NCI-H1694 (cell line): Measurements from ENCODE around the gene ZNF689.
"Not testable (repeated sequence)": the region's sequence is repeated elsewhere in the genome, so short reads cannot be mapped to it uniquely, and the experiment has no call there.

Experiments used
- DNase-seq: peaks from one replicate; lab custom pipeline; 2025; lab: John Stamatoyannopoulos, UW

The ZNF689 gene

DNA sequence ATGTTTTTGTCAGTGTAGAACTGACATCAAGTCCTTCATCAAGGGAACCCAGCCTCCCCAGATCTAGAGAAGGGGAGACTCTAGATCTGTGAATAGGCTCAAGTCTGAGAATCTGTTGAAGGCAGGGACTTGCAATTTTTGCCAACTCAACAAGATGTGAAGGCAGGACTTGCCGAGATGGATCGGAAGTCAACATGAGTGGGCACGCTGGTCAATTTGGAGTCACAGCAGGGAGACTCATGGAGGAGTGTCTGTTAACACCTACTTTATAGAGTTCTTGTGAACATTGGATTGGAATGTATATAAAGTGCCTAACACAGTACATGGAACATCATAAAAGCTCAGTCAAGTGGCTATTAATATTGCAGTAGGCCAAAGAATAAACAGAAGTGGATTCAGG, 10.0 kb downstream of the ZNF689 start:
- DNase-seq: no peak

DNA sequence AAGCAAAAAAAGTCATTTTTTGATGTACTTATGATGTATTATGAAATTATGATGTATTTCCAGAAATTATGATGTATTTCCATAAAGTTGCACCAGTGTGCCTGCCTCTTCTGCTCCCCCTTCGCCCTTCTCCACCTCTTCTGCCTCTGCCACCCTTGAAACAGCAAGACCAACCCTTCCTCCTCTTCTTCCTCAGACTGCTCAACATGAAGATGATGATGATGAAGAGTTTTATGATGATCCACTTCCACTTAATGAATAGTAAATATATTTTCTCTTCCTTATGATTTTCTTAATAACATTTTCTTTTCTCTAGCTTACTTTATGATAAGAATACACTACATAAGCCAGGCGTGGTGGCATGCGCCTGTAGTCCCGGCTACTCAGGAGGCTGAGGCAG, 17.3 kb downstream of the ZNF689 start:
- no peak for DNase-seq

DNA sequence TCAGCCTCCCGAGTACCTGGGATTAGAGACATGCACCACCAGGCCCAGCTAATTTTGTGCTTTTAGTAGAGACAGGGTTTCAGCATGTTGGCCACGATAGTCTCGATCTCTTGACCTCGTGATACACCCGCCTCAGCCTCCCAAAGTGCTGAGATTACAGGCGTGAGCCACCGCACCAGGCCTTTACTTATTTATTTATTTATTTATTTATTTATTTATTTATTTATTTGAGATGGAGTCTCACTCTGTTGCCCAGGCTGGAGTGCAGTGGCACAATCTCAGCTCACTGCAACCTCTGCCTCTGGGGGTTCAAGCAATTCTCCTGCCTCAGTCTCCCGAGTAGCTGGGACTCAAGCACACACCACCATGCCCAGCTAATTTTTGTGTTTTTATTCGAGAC, 19.3 kb downstream of the ZNF689 start:
- not testable (repeated sequence) for DNase-seq

DNA sequence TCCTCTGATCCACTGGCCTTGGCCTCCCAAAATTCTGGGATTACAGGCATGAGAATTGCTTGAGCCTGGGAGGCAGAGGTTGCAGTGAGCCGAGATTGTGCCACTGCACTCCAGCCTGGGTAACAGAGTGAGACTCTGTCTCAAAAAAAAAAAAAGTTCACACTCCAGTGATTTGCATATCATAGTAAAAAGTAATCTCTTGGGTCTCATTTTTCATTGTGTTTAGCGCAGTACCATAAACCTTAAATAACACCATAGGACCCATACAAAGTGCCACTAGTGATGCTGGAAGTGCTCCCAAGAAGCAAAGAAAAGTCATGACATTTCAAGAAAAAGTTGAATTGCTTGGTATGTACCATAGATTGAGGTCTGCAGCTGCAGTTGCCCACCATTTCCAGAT, 20.6 kb downstream of the ZNF689 start:
- not testable (repeated sequence) for DNase-seq

DNA sequence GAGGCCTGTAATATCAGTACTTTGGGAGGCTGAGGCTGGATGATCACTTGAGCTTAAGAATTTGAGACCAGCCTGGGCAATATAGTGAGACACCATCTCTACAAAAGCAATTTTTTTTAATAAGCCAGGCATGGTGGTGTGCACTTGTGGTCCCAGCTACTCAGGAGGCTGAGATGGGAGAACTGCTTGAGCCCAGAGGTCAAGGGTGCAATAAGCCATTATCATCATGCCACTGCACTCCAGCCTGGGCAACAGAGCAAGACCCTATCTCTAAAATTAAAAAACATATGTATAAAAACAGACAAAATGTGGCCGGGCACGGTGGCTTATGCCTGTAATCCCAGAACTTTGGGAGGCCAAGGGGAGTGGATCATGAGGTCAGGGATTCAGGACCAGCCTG, 21.5 kb downstream of the ZNF689 start:
- no peak for DNase-seq

DNA sequence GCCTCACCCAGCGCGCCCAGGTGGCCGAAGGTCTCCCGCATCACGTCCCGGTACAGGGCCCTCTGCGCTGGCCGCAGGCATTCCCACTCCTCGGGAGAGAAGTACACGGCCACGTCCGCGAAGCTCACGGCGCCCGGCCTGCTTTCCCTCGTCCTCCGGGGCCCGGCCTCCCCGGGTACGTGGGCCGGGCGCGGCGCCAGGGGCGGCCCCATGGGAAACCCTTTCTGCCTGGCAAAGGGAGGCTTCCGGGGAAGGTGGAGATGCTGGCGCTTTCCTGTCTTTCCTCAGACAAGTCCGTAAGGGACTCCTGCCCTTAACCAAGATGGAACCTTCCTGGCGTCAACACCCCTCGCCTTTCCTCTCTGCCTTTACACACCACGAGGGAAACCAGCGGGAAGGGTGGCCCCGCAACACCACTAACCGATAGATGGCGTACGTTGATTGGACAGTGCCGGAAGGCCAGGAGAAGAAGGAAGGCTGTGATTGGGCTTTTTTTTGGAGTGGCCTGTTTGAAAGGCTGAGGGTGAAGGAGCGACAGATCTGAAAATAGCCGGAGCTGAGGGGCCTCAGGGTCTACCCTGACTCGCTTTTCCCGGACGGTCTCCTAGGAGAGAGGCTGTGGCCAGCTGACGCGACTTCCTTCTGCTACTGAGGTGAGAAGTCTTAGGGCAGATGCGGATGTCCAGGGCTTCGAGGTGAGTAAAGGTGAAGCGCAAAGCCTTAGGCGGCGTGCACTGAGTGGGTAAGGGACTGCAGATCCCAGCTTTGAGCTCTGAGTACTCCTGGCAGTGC, 24.6 kb downstream of the ZNF689 start, which contains the start of gene ZNF785:
Gene ZNF785, minus strand, starts transcription at position 298 of the 792 bp plus-strand sequence. Its CDS starts 86 bp downstream, at position 212.
- peak; percentile 97 for DNase-seq

DNA sequence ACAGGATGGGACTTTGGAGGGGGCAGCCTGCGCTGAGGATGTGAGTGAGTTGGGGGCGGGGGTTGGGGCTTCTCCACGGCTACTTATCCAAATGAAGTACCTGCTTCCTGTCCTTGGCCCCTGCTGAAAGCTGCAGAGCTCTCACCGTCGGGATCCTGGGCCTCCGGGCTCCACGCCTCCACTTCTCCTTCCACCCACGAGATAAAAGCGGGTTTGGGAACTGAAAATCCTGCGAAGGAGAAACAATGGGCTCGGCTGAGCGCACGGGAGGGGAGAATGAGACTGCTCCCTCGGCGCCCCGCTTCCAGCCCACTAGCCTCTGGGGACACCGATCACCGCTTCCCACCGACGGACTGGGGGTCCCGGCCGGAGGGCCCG, 25.2 kb downstream of the ZNF689 start:
- no peak for DNase-seq

DNA sequence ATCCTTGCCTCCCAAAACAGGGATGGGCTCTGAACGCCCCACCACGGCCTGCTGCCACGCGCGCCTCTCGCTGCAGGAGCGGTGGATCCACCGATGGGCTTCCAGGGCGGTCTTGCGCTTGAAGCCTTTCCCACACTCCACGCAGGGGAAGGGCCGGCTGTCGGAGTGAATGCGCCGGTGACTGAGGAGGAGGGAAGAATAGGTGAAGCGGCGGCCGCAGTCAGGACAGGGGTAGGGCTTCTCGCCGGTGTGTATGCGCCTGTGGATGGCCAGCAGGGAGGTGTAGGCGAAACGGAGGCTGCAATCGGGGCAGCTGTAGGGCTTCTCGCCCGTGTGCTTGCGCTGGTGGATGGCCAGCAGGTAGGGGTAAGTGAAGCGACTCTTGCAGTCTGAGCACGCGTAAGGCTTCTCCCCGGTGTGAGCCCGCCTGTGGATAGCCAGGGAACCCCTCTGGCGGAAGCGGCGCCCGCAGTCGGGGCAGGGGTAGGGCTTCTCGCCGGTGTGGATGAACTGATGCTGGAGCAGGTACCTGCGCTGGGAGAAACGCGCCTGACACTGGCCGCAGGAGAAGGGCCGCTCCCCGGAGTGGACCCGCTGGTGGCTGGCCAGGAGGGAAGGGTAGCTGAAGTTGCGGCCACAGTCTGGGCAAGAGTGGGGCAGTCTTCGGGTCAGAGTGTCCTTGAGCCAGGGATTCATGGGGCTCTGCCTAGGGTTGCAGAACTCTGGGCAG, 27.4 kb downstream of the ZNF689 start:
- no peak for DNase-seq

DNA sequence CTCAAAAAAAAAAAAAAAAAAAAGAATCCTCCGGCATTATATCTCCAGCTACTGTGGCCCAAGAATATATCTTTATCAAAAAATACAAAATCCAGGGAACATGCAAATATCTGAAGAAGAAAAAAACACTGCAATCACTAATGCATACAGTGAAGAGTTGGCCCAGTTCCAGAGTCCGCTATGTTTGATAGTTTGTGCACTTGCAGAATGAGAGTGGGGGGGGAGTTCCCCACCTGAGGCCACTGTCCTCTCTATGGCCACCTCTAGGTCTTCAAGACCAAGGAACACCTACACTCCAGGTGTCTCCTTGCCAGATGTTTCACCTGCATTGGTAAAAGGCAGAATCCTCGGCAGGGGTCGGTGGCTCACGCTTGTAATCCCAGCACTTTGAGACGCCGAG, 28.7 kb downstream of the ZNF689 start:
- DNase-seq: no peak

DNA sequence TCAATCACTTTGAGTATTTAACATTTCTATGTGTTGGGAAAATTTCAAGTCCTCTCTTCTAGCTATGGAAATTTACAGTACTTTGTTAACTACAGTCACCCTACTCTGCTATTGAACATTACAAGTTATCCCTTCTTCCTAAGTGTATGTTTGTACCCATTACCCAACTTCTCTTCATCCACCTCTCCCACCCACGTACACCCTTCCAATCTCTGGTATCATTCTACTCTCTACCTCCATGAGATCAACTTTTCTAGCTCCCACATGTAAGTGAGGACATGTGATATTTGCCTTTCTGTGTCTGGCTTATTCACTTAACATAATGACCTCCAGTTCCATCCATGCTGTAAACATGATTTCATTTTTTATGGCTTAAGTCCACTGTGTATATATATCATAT, 35.5 kb downstream of the ZNF689 start:
- DNase-seq: no peak

DNA sequence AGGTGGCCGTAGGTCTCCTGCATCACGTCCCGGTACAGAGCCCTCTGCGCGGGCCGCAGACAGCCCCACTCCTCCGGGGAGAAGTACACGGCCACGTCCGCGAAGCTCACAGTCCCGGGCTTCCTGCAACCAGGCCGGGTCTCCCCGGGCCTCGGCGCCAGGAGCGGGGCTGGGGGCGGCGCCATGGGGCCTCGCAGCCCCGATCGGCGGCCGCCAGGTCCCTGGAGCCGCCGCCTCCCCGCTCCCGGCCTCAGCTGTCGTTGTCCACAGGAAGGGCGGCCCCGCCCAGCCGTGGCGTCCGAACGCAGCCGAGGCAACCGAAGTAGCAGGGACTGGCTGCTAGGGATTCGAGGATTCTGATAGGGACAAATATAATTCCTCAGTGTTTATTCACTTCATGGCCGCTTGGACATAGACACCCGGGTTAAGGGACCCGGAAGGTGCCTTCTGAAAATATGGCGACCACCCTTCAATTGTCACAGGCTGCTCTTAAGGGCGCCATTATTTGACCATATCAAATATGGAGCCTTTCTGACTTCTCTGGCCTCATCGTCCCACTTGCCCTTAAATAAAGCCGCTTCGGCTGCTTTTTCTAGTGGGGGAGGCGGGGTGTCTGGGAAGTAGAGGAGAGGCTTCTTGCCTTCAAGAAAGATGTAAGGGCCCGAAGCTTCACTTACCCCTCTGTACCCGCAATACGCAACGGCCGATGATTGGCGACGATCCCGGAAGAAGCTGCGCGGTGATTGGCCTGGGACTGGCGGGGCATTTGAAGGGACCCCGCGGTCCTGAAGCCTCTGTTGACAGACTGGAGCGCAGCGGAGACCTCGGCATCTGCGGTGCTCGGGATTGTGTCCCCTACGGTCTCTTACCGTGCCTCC, 38.5 kb downstream of the ZNF689 start, which contains the start of gene ZNF688:
Gene ZNF688, minus strand, starts transcription at position 270 of the 878 bp plus-strand sequence. Its CDS starts 85 bp downstream, at position 185.
- DNase-seq: peak; percentile 89

DNA sequence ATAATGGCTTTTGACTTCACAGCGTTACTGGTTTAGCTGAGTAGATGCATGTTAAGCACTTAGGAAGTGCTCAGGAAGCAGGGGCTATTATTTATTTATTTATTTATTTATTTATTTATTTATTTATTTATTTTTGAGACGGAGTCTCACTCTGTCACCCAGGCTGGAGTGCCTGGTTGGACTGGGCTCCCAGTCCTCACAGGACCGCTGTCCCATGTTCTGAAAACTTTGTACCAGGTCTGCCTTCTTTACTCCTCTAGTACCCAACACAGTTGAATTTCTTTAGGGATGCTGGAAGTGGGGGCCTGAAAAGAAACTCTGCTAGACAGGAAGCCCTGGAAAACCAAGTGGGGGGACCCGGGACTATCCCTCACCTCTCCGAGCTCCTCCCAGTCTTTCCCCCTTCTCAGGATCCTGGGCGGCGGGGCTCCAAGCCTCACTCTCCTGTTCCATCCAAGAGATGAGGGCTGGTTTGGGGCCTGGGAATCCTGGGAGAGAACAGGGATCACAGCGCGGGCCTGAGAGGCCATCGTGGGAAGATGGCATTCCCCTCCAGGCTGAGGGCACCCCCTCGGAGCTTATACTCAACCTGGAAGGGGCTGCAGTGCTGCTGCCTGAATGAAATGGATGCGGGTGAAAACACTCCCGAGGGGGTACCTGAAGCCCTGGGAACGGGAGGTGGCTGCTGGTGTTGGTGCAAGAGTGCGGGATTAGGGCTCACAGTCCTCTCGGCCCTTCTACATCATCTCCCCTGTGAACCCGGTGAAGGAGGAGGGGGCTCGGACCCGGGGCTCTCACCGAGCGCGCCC, 39.3 kb downstream of the ZNF689 start:
- no peak for DNase-seq

DNA sequence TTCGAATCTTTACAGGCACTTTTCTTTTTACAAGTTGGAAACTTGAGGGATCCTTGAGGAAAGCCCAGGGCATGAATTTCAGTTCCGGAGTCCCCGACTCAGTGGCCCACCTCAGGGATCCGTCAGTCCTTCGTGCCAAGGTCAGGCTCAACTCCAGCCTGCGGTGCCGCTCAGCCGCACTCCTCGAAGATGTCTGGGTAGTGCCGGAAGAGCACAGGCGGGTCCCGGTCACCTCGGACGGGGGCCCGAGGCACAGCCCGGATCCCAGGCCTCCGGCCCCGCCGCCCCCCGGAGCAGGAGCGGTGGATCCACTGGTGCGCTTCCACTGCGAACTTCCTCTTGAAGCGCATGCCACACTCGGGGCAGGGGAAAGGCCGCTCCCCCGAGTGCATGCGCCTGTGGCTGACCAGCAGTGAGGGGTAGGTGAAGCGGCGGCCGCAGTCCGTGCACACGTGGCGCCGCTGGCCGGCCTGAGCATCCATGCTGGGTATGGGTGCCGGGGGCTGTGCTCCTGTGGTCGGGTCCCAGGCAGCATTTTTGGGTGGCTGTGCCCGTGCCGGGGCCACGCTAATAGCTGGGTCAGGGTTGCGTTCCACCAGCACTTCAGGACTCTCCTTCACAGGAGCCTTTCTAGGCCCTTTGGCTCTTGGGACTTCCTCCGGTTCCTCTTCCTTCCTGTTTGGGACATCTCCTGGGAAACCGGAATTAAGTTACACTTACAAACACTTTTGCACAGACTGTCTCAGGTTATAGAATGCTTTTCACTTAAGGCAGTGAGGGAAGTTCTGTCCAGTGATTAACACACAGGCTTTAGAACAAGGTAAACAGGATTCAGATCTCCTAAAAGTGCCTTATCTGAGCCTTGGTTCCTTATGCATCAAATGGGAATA, 40.2 kb downstream of the ZNF689 start:
- no peak for DNase-seq

DNA sequence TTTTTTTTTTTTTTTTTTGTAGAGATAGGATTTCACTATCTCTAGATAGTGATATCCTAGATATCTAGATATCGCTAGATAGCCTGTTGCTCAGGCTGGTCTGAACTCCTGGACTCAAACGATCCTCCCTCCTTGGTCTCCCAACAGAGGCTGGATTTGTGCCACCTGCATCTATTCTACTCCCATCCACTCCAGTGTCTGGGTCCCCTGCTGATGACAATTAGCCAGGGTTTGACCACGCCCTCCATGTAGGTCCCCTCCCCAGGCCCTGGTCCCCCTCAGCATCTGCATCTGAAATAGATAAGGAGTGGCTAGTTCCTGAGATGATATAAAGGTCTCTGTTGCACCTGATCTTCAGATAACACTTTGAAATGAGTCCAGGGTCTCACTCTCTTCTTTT, 40.9 kb downstream of the ZNF689 start:
- DNase-seq: no peak

DNA sequence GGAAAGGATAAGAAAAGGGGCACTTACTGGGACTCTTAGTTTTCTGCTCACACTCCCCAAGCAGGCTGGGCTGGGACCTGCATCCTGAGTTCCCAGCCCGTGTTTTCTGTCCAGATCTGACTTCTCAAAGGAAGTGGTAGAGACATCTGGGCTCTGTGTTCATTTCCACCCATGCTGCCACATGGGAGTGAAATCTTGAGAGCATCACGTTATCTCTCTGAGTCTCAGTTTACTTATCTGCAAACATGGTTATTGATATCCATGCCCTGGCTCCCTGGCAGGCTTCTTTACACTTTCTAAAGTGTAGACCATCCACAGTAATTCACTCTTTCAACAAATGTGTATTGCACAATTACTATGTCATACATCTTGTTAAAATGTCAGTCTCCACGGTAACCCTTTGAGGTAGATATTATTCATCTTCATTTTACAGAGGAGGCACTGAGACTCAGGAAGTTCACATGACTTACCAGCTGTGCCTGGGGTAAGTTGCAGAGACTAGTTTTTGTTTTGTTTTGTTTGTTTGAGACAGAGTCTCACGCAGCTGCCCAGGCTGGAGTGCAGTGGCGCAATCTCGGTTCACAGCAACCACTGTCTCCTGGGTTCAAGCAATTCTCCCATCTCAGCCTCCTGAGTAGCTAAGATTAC, 42.1 kb downstream of the ZNF689 start:
- DNase-seq: no peak

DNA sequence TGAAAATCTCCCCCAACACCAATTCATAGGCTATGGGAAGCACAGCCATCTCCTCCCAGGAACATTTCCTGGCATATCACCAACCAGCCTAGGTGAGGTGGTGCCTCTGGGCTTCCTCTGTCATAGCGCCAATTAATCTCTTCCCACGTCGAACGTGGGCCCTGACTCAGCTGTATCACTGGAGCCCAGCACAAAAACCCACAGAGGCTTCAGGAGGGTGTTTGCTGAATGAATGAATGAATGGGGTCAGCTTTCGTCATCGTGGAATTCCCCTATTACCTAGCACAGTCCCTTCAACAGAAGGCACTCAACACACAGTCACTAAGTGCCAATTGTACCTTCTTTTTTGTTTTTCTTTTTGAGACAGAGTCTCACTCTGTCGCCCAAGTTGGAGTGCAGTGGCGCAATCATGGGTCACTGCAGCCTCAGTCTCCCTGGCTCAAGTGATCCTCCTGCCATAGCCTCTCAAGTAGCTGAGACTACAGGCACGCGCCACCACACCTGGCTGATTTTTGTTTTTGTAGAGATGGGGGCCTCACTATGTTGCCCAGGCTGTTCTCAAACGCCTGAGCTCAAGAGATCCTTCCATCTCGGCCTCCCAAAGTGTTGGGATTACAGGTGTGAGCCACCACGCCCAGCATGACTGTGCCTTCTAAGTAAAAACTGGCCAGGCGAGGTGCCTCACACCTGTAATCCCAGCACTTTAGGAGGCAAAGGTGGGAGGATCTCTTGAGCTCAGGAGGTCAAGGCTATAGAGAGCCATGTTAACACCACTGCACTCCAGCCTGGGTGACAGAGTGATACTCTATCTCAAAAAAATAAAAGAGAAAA, 42.8 kb downstream of the ZNF689 start:
- DNase-seq: no peak

DNA sequence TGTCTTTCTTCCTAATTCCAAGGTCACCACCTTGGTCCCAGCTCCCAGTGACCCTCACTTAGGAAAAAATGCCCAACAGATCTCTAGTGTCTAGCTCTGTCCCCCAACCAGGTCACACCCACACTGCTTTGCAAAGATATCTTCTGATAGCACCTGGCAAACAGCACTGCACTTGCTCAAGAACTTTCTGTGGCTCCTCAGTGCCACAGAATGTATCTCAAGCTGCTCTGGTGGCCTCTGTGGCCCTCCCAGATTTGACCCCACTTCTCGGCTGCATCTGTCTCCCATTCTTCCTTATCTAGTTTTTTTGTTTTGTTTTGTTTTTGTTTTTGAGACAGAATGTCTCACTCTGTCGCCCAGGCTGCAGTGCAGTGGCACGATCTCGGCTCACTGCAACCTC, 43.7 kb downstream of the ZNF689 start:
- DNase-seq: no peak

DNA sequence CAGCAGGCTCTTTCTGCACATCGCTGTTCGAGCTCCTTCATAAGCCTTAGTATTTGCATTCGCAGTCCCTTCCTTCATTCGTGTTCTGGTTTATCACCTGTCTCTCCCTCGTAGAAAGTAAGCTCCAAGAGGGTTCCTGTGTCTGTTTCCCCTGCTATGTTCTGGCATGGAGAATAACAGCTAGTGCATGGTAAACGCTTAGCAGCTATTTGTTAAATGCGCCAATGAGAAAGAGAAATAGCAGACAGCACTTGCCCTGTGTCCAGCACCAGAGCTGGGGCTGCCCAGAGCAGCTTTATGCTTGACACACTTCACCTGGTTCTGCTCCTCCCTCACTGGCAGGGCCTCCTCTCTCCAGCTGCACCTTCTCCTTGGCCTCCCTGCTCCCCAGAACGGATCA, 44.2 kb downstream of the ZNF689 start:
- no peak for DNase-seq

DNA sequence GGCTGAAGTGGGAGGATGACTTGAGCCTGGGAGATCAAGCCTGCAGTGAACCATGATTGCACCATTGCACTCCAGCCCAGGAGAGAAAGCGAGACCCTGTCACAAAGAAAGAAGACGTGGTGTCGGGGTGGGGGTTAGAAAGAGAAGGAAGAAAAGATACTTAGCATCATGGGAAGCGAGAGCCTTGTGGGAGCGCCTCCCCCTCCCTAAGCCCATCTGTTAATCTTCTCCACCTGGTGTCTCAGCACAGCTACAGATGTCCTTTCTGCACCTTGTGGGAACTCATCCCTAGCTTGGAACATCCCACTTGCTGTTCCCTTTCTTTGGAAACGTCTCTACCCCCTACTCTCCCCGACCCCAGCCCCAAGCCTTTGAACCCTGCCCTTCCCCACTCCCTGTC, 44.7 kb downstream of the ZNF689 start:
- no peak for DNase-seq
